Measurements from ENCODE around the gene KIF5C. TPM values are rescaled to one million over a fixed set of nuclear protein-coding genes. Genes with fewer than 3 reads are reported as not detected.

Gene KIF5C
- total RNA-seq, 4 donors from 2014 or later: 1.2 to 7.4 (median 1.9) TPM

DNA sequence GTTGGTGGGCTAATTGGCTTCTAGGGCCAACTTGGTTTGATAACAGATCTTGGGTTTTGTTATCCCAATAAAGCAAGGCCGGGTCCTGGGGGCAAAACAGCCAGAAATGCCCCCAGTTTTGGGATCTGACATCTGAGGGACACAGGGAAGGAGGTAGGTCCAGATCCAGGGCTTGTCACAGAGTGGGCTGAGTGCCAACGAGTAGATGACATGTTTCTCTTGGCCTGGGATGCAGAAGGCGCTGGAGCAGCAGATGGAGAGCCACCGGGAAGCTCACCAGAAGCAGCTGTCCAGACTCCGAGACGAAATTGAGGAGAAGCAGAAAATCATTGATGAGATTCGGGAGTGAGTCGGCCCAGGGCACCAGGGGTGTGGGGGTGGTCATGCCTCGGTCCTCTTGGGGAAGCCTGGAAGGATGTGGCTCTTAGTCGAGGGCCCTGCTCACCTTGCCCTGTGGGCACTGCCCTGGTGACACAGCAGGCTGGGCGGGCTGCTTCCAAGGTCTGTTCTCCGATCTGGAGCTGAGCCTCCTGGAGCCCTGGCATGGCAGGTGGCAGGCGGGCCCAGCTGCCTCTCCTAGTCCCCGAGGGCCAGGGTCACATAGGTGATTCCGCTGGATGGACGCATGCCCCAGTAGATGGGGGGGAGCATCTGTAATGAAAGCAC, 123.3 kb downstream of the KIF5C start:
- Histone ChIP-seq H3K4me3 (no peak overlapping the region), H3K27me3 (no peaks in the 10 kb centered on the region), H3K27ac (no peak overlapping the region), H3K36me3 (no peaks in the 10 kb centered on the region), H3K9me3 (no peaks in the 10 kb centered on the region), H3K4me1 (no peaks in the 10 kb centered on the region)
- no peak for DNase-seq
- TF ChIP-seq, protein P1, sequence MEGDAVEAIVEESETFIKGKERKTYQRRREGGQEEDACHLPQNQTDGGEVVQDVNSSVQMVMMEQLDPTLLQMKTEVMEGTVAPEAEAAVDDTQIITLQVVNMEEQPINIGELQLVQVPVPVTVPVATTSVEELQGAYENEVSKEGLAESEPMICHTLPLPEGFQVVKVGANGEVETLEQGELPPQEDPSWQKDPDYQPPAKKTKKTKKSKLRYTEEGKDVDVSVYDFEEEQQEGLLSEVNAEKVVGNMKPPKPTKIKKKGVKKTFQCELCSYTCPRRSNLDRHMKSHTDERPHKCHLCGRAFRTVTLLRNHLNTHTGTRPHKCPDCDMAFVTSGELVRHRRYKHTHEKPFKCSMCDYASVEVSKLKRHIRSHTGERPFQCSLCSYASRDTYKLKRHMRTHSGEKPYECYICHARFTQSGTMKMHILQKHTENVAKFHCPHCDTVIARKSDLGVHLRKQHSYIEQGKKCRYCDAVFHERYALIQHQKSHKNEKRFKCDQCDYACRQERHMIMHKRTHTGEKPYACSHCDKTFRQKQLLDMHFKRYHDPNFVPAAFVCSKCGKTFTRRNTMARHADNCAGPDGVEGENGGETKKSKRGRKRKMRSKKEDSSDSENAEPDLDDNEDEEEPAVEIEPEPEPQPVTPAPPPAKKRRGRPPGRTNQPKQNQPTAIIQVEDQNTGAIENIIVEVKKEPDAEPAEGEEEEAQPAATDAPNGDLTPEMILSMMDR (IDR thresholded peaks at IDR 0.05): no peak
- no peak for TF ChIP-seq POLR2A (IDR thresholded peaks at IDR 0.05)

DNA sequence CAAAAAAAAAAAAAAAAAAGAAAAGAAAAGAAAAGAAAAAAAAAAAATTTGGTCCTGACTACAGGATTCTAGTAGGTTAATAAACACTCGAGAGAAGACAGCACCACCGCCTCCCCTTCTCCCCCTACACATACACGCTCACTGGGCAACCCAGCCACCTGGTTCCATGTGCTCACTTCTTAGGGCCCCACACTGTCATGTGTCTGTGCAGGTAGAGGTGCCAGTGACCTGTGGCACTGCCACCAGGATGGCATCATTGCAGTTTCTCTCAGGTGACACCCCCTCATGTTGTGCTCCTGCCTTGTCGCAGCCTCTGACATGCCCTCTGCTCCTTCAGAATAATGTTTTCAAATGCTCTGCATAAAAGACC, 123.8 kb downstream of the KIF5C start:
- Histone ChIP-seq H3K27ac (no peak overlapping the region), H3K27me3 (no peaks in the 10 kb centered on the region), H3K9me3 (no peaks in the 10 kb centered on the region), H3K4me3 (no peak overlapping the region), H3K4me1 (no peaks in the 10 kb centered on the region), H3K36me3 (no peaks in the 10 kb centered on the region)
- DNase-seq: no peak
- no peak for TF ChIP-seq POLR2A (IDR thresholded peaks at IDR 0.05)
- TF ChIP-seq, protein P1 (IDR thresholded peaks at IDR 0.05): no peak

DNA sequence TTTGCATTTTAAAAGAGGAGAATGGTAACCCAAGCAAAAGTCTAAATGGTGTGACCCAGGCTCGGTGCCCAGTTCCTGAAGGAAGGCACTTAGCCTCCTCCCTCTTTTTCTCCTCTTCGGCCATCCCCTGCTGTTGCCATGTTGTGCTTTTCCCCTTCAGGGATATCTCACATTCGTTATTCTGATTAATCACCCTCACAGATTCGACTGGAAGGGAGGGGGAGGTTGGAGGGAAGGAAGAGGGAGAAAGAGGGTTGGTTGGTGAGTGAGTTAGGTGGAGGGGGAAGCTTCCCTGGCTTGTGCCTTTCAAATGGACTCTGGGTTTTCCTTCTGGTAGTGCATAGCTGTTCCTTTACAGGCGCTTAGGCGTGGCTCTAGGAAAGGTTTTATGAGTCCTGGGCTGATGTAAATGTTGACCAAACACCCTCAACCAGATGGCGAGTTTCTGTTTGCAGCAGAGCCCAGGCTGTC, 124.5 kb downstream of the KIF5C start:
- H3K27ac ChIP-seq: no peak overlapping the region
- no peaks in the 10 kb centered on the region for H3K9me3 ChIP-seq
- H3K4me1 ChIP-seq: no peaks in the 10 kb centered on the region
- TF ChIP-seq POLR2A (IDR thresholded peaks at IDR 0.05): no peak
- TF ChIP-seq, protein P1 (IDR thresholded peaks at IDR 0.05): no peak
- H3K27me3 ChIP-seq: no peaks in the 10 kb centered on the region
- no peaks in the 10 kb centered on the region for H3K36me3 ChIP-seq
- no peak for DNase-seq
- H3K4me3 ChIP-seq: no peak overlapping the region

DNA sequence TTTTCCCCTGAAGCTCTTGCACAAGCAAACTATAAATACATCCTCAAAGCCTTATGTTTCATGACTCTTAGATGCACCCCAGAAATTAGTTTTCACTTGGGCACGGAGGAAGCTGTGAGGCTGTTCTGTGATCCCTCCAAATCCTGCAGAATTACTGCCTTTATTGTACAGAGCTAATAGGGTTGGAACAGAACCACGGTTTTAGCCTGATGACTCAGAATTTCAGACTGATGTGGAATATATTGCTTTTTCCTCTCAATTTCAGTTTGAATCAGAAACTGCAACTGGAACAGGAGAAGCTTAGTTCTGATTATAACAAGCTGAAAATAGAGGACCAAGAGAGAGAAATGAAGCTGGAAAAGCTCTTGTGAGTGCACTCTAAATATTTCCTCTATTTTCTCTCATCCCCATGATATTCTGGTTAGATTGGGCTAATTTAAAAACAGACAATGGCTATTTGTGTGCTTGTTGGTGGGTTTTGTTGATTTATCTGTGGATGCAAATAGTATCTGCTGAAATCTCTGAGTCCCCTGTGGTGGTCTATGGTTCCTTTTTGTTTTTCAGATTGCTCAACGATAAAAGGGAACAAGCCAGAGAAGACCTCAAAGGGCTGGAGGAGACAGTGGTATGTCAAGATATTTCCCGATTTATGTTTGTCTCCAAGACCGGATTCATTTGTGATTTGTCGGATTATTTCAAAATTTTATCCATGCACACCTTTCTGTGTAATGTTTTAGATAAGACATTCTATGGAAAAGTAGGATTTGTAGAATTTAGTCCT, 125.3 kb downstream of the KIF5C start:
- no peak overlapping the region for H3K27ac ChIP-seq
- DNase-seq: no peak
- H3K4me3 ChIP-seq: no peak overlapping the region
- H3K36me3 ChIP-seq: no peaks in the 10 kb centered on the region
- no peaks in the 10 kb centered on the region for H3K27me3 ChIP-seq
- H3K9me3 ChIP-seq: no peaks in the 10 kb centered on the region
- no peaks in the 10 kb centered on the region for H3K4me1 ChIP-seq
- TF ChIP-seq, protein P1 (IDR thresholded peaks at IDR 0.05): no peak
- TF ChIP-seq POLR2A (IDR thresholded peaks at IDR 0.05): no peak

DNA sequence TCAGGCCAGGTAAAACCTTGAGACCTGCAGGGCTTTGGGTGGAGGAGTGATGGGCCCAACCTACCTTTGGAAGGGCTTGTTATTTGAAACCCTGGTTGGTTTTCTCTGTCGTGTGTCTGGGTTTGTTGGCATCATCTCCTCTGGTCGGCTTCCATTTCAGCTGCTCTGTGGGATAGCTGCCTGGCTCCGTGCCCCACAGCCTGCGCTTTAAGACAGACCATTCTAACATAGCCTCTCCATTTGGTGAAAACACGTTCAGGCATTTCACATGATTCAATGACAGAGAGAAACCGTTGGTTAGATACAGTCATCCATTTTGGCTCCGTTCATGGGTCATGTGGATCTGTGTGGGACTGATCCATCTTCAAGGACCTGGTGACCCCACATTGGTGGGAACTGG, 126.5 kb downstream of the KIF5C start:
- Histone ChIP-seq H3K27me3 (no peaks in the 10 kb centered on the region), H3K4me1 (no peaks in the 10 kb centered on the region), H3K9me3 (no peaks in the 10 kb centered on the region), H3K27ac (no peak overlapping the region), H3K36me3 (no peaks in the 10 kb centered on the region), H3K4me3 (no peak overlapping the region)
- TF ChIP-seq POLR2A (IDR thresholded peaks at IDR 0.05): no peak
- TF ChIP-seq, protein P1 (IDR thresholded peaks at IDR 0.05): no peak
- DNase-seq: no peak

Measured in Peyer's patch (tissue), 4 donors.